ENCODE measurements around the gene GRIK4.

Gene GRIK4

GRCh38 chr11:120522736-120523135, 11.2 kb downstream of the GRIK4 start:
- Histone ChIP-seq H3K4me3 (replicated peaks; ENCODE audit: insufficient read depth, low read length) (no peak overlapping the region), H3K27me3 (ENCODE audit: insufficient read depth, poor library complexity, severe bottlenecking) (no peaks in the 10 kb centered on the region), H3K27ac (replicated peaks) (no peak overlapping the region)
- TF ChIP-seq SPI1 (IDR thresholded peaks at IDR 0.05; ENCODE audit: borderline replicate concordance, low read depth) (no peak), REST (IDR thresholded peaks at IDR 0.05; ENCODE audit: insufficient replicate concordance, low read depth) (no peak), POLR2AphosphoS5 (IDR thresholded peaks at IDR 0.05; ENCODE audit: low read depth) (no peak), GABPA (IDR thresholded peaks at IDR 0.05; ENCODE audit: low read depth) (no peak)
- no peak for DNase-seq (ENCODE audit: low read depth in 1 of 2, low spot score in 1 of 2)

- Histone ChIP-seq H3K27me3 (ENCODE audit: insufficient read depth, poor library complexity, severe bottlenecking) (no peaks in the 10 kb centered on the region), H3K4me3 (replicated peaks; ENCODE audit: insufficient read depth, low read length) (no peak overlapping the region), H3K27ac (replicated peaks) (no peak overlapping the region)
- DNase-seq (ENCODE audit: low read depth in 1 of 2, low spot score in 1 of 2) = no peak
- TF ChIP-seq CTCF (IDR thresholded peaks at IDR 0.05; ENCODE audit: insufficient read depth, low read length) = no peak
- no peak for TF ChIP-seq REST (IDR thresholded peaks at IDR 0.05; ENCODE audit: insufficient replicate concordance, low read depth)
- TF ChIP-seq POLR2AphosphoS5 (IDR thresholded peaks at IDR 0.05; ENCODE audit: low read depth) = no peak
- no peak for TF ChIP-seq GABPA (IDR thresholded peaks at IDR 0.05; ENCODE audit: low read depth)
Measured at GRCh38 chr11:120523196-120523595, 11.6 kb downstream of the GRIK4 start.

- Histone ChIP-seq H3K4me3 (replicated peaks; ENCODE audit: insufficient read depth, low read length) (no peak overlapping the region), H3K27ac (replicated peaks) (no peak overlapping the region), H3K27me3 (ENCODE audit: insufficient read depth, poor library complexity, severe bottlenecking) (no peaks in the 10 kb centered on the region)
- TF ChIP-seq POLR2AphosphoS5 (IDR thresholded peaks at IDR 0.05; ENCODE audit: low read depth) (no peak), CTCF (IDR thresholded peaks at IDR 0.05; ENCODE audit: insufficient read depth, low read length) (no peak), GABPA (IDR thresholded peaks at IDR 0.05; ENCODE audit: low read depth) (no peak), REST (IDR thresholded peaks at IDR 0.05; ENCODE audit: insufficient replicate concordance, low read depth) (no peak), SPI1 (IDR thresholded peaks at IDR 0.05; ENCODE audit: borderline replicate concordance, low read depth) (no peak)
- no peak for DNase-seq (ENCODE audit: low read depth in 1 of 2, low spot score in 1 of 2)
Measured at GRCh38 chr11:120524536-120525085, 13.1 kb downstream of the GRIK4 start.
